Measurements from ENCODE around the gene S100A13. TPM values are rescaled to one million over a fixed set of nuclear protein-coding genes. Genes with fewer than 3 reads are reported as not detected.
A peak's percentile ranks its signal among the peaks of the same experiment; 100 is the strongest.
"Not testable (repeated sequence)": the region's sequence is repeated elsewhere in the genome, so short reads cannot be mapped to it uniquely, and the experiment has no call there.

The S100A13 gene
- total RNA-seq, 1 experiment from 2014 or later, result 155 TPM

DNA sequence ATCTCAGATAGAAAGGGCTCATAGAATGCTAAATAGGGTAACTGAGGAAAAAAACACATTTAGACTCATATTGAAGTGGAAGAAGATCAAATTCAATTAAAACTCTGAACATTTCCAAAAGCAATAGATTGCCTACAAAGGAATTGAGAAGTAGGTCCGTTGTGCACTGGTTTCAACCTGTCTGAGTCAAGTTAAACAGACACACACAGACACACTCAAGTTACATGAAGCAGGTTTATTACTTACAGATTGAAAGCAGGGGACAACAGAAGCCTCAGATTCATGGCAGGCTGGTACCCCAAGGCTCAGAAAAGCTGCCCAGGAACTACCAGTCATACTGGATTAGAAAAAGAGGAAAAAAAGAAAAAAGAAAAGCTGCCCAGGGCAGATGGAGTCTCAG, 41.0 kb downstream of the S100A13 start:
- no peak for DNase-seq (ENCODE audit: low read depth)
- in situ Hi-C loops (cut with HindIII; ENCODE audit: low pct_unique_long_range_greater_than_20kb, low sequenced_read_pairs), result no loop called here

- in situ Hi-C loops (cut with HindIII; ENCODE audit: low pct_unique_long_range_greater_than_20kb, low sequenced_read_pairs), result no loop called here
- DNase-seq (ENCODE audit: low read depth), result no peak
Observed at GRCh38 chr1:153585006-153585405, 42.3 kb downstream of the S100A13 start.

GRCh38 chr1:153583976-153584375, 43.3 kb downstream of the S100A13 start:
- in situ Hi-C loops (cut with HindIII; ENCODE audit: low pct_unique_long_range_greater_than_20kb, low sequenced_read_pairs), result no loop called here
- no peak for DNase-seq (ENCODE audit: low read depth)

DNA sequence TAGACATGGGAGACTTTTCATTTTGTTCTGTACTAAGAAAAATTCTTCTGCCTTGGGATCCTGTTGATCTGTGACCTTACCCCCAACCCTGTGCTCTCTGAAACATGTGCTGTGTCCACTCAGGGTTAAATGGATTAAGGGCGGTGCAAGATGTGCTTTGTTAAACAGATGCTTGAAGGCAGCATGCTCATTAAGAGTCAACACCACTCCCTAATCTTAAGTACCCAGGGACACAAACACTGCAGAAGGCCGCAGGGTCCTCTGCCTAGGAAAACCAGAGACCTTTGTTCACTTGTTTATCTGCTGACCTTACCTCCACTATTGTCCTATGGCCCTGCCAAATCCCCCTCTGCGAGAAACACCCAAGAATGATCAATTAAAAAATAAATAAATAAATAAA, 43.8 kb downstream of the S100A13 start:
- in situ Hi-C loops (cut with HindIII; ENCODE audit: low pct_unique_long_range_greater_than_20kb, low sequenced_read_pairs); DNase-seq (ENCODE audit: low read depth): not testable (repeated sequence)

DNA sequence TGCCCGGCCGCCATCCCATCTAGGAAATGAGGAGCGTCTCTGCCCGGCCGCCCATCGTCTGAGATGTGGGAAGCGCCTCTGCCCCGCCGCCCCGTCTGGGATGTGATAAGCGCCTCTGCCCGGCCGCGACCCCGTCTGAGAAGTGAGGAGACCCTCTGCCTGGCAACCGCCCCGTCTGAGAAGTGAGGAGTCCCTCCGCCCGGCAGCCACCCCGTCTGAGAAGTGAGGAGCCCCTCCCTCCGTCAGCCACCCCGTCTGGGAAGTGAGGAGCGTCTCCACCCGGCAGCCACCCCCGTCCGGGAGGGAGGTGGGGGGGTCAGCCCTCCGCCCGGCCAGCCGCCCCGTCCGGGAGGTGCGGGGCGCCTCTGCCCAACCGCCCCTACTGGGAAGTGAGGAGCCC, 44.5 kb downstream of the S100A13 start:
- in situ Hi-C loops (cut with HindIII; ENCODE audit: low pct_unique_long_range_greater_than_20kb, low sequenced_read_pairs); DNase-seq (ENCODE audit: low read depth): not testable (repeated sequence)

GRCh38 chr1:153578936-153579335, 48.4 kb downstream of the S100A13 start:
- in situ Hi-C loops (cut with HindIII; ENCODE audit: low pct_unique_long_range_greater_than_20kb, low sequenced_read_pairs), result no loop called here
- DNase-seq (ENCODE audit: low read depth), result no peak

- in situ Hi-C loops (cut with HindIII; ENCODE audit: low pct_unique_long_range_greater_than_20kb, low sequenced_read_pairs), result no loop called here
- DNase-seq (ENCODE audit: low read depth), result peak; percentile 32
Observed at GRCh38 chr1:153578490-153578889, 48.8 kb downstream of the S100A13 start.

DNA sequence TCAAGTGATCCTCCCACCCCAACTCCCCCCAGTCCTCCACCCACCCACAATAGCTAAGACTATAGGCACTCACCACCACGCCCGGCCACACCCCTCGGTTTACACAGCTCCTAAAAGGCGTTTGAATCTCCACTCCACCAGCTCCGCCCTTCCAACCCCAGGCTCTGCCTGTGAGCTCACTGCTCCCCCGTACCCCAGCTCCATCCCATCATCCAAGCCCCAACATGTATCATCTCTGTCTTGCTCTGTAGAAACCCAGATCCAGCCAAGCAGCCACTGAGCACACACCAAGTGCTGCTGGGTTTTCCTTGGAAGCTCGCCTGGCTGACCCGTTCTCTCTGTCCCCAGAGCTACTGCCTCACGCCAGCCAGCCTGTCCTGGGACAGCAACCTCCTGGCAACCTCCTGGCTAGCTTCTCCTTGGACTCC, 49.7 kb downstream of the S100A13 start:
- no peak for DNase-seq (ENCODE audit: low read depth)
- in situ Hi-C loops (cut with HindIII; ENCODE audit: low pct_unique_long_range_greater_than_20kb, low sequenced_read_pairs), result no loop called here

DNA sequence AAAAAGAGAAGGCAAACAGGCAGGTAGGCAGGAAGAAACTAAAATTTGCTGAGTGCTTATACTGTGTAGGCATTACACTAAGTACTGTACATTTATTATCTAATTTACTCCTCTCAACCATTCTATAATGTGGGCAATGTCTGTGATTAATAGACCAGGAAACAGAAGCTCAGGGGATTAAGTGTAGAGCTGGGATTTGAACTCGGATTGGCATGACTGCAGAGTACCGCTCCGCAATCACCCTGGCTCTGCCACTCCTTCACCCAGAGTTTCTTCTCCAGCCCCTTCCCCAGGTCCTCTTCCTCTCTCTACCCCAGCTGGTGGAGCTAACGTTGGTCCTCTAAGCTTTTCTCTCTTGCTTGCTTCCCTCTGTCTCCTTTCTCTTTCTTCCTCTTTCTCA, 50.2 kb downstream of the S100A13 start:
- DNase-seq (ENCODE audit: low read depth), result no peak
- in situ Hi-C loops (cut with HindIII; ENCODE audit: low pct_unique_long_range_greater_than_20kb, low sequenced_read_pairs), result no loop called here

- DNase-seq (ENCODE audit: low read depth); in situ Hi-C loops (cut with HindIII; ENCODE audit: low pct_unique_long_range_greater_than_20kb, low sequenced_read_pairs): not testable (repeated sequence)
Observed at GRCh38 chr1:153575497-153575896, 51.8 kb downstream of the S100A13 start.

DNA sequence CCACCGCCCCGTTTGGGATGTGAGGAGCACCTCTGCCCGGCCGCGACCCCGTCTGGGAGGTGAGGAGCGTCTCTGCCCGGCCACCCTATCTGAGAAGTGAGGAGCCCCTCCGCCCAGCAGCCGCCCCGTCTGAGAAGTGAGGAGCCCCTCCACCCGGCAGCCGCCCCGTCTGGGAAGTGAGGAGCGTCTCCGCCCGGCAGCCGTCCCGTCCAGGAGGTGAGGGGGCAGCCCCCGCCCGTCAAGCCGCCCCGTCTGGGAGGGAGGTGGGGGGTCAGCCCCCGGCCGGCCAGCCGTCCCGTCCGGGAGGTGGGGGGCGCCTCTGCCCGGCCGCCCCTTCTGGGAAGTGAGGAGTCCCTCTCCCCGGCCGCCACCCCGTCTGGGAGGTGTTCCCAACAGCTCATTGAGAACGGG, 52.2 kb downstream of the S100A13 start:
- DNase-seq (ENCODE audit: low read depth); in situ Hi-C loops (cut with HindIII; ENCODE audit: low pct_unique_long_range_greater_than_20kb, low sequenced_read_pairs): not testable (repeated sequence)

DNA sequence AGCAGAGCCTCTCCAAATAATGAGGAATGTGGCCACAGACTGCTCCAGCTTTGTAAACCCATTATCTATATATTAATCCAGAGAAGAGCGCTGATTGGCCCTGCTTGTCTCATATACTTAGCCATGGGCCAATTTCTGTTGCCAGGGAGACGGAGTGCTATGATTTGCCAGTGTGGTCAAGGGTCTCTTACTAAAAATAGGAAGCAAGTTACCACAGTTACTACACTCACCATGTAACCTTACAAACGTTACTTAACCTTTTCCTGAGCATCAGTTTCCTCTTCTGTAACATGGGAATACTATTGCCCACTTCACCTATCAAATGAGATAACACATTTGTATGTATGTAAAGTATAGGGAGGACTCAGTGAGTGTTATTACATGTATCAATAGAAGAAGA, 54.0 kb downstream of the S100A13 start:
- in situ Hi-C loops (cut with HindIII; ENCODE audit: low pct_unique_long_range_greater_than_20kb, low sequenced_read_pairs), result no loop called here
- no peak for DNase-seq (ENCODE audit: low read depth)

DNA sequence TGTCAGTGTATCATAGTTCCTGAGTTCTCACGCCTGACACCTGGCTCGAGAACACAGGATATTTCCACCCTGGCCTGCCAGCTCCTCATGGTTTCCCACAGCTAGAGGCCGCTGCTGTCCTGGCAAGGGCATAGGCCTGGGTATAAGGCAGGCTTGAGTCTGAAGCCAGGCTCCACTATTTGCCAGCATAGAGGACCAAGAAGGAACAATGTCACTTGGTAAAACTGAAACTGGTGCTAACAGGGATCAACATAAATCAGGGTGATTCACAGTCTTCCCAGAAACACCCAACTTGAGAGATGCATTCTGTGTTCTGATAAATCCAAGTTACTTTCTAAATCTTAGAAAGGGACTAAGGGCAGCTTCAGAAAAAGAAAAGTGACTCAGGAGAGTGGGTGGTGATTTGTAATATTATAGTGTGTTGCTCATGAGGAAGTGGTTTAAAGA, 54.7 kb downstream of the S100A13 start:
- in situ Hi-C loops (cut with HindIII; ENCODE audit: low pct_unique_long_range_greater_than_20kb, low sequenced_read_pairs), result no loop called here
- peak; percentile 77 for DNase-seq (ENCODE audit: low read depth)

DNA sequence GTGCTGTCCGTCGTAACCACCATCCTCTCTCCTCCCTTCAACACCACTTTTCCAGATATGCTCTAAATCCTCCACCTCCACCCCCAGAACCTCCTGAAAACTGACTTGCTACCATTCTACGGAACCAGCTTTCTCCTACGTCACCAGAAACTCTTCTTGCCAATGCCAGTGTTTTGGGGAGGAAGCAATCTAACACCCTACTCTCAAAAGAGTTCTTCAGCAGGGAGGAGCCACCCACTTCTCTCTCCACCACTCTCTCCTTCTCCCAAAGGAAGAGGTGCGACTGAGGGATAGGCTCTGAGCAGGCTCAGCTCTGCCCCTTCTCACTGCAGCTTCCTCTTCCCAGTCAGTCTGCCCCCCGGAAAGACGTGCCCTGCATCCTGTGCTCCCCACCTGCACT, 55.6 kb downstream of the S100A13 start:
- in situ Hi-C loops (cut with HindIII; ENCODE audit: low pct_unique_long_range_greater_than_20kb, low sequenced_read_pairs), result no loop called here

DNA sequence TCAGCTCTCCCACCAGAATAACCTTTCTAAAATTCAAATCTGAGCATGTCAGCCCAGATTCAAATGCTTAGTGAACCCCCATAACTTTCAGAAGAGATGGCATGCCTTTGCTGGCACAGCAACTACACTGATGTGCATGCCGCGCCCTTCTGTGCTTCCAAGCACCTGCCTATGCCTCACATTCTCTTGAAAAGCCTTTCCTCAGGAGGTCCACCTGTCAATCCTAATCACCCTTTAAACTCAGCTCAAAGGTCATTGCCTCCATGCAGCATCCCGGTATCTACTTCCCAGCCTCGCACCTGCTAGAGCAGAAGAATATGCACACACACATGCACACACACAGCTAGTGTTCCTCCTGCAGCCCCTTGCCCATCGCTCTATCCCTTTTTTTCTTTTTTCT, 56.4 kb downstream of the S100A13 start:
- no peak for DNase-seq (ENCODE audit: low read depth)
- in situ Hi-C loops (cut with HindIII; ENCODE audit: low pct_unique_long_range_greater_than_20kb, low sequenced_read_pairs), result no loop called here

More for the DNA sequence above, 55.6 kb downstream of the S100A13 start:
- DNase-seq (ENCODE audit: low read depth), result no peak

- in situ Hi-C loops (cut with HindIII; ENCODE audit: low pct_unique_long_range_greater_than_20kb, low sequenced_read_pairs), result no loop called here
- DNase-seq (ENCODE audit: low read depth), result no peak
Observed at GRCh38 chr1:153569465-153569864, 57.8 kb downstream of the S100A13 start.

Other genes with a start within 250 kb of the S100A13 start
- not detected in 2 replicates for gene S100A8, start 236.4 kb downstream of the S100A13 start, total RNA-seq (2014; rRNA removed; shearing (Covaris generic); ENCODE audit: low replicate concordance)
- gene S100A7A, start 211.0 kb downstream of the S100A13 start, total RNA-seq (2014; rRNA removed; shearing (Covaris generic); ENCODE audit: low replicate concordance), result not detected in 2 replicates
- gene S100A7, start 166.9 kb downstream of the S100A13 start, total RNA-seq (2014; rRNA removed; shearing (Covaris generic); ENCODE audit: low replicate concordance), result not detected in 2 replicates
- 1,350 and 1,721 TPM in 2 replicates for gene S100A6, start 91.5 kb downstream of the S100A13 start, total RNA-seq (2014; rRNA removed; shearing (Covaris generic); ENCODE audit: low replicate concordance)
- not detected in 2 replicates for gene S100A5, start 86.6 kb downstream of the S100A13 start, total RNA-seq (2014; rRNA removed; shearing (Covaris generic); ENCODE audit: low replicate concordance)
- 40.4 and 54.7 TPM in 2 replicates for gene S100A4, start 81.7 kb downstream of the S100A13 start, total RNA-seq (2014; rRNA removed; shearing (Covaris generic); ENCODE audit: low replicate concordance)
- not detected in 2 replicates for gene S100A3, start 78.2 kb downstream of the S100A13 start, total RNA-seq (2014; rRNA removed; shearing (Covaris generic); ENCODE audit: low replicate concordance)
- 10.0 and 24.4 TPM in 2 replicates for gene S100A2, start 61.7 kb downstream of the S100A13 start, total RNA-seq (2014; rRNA removed; shearing (Covaris generic); ENCODE audit: low replicate concordance)
- gene S100A16, start 14.4 kb downstream of the S100A13 start, total RNA-seq (2014; rRNA removed; shearing (Covaris generic); ENCODE audit: low replicate concordance), result 310 and 401 TPM in 2 replicates
- gene S100A14, start 11.2 kb downstream of the S100A13 start, total RNA-seq (2014; rRNA removed; shearing (Covaris generic); ENCODE audit: low replicate concordance), result not detected in 2 replicates
- not detected in 2 replicates for gene S100A1, start 929 bp upstream of the S100A13 start, total RNA-seq (2014; rRNA removed; shearing (Covaris generic); ENCODE audit: low replicate concordance)
- 34.6 and 42.0 TPM in 2 replicates for gene CHTOP, start 6.6 kb upstream of the S100A13 start, total RNA-seq (2014; rRNA removed; shearing (Covaris generic); ENCODE audit: low replicate concordance)
- gene SNAPIN, start 31.2 kb upstream of the S100A13 start, total RNA-seq (2014; rRNA removed; shearing (Covaris generic); ENCODE audit: low replicate concordance), result 76.2 and 78.5 TPM in 2 replicates
- gene ILF2, start 43.5 kb upstream of the S100A13 start, total RNA-seq (2014; rRNA removed; shearing (Covaris generic); ENCODE audit: low replicate concordance), result 271 and 308 TPM in 2 replicates
- 0.41 TPM in 1 of 2 replicates, not detected in the other for gene NPR1, start 51.2 kb upstream of the S100A13 start, total RNA-seq (2014; rRNA removed; shearing (Covaris generic); ENCODE audit: low replicate concordance)
- 19.9 and 23.1 TPM in 2 replicates for gene INTS3, start 100.5 kb upstream of the S100A13 start, total RNA-seq (2014; rRNA removed; shearing (Covaris generic); ENCODE audit: low replicate concordance)
- gene SLC27A3, start 147.9 kb upstream of the S100A13 start, total RNA-seq (2014; rRNA removed; shearing (Covaris generic); ENCODE audit: low replicate concordance), result 34.8 and 43.2 TPM in 2 replicates